T-helper 22 cell (primary cell): Measurements from ENCODE around the gene ZDHHC22.
A peak's percentile ranks its signal among the peaks of the same experiment; 100 is the strongest.
"Not testable (repeated sequence)": the region's sequence is repeated elsewhere in the genome, so short reads cannot be mapped to it uniquely, and the experiment has no call there.

Experiments used
- DNase-seq: peaks from one replicate; pipeline ENCODE4 v3.0.0-alpha.2; 2020; ENCODE audit warnings: low read depth

The ZDHHC22 gene, protein sequence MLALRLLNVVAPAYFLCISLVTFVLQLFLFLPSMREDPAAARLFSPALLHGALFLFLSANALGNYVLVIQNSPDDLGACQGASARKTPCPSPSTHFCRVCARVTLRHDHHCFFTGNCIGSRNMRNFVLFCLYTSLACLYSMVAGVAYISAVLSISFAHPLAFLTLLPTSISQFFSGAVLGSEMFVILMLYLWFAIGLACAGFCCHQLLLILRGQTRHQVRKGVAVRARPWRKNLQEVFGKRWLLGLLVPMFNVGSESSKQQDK

GRCh38 chr14:77141214-77142004 lies at the start of gene ZDHHC22:
TSS of gene ZDHHC22 (minus strand) at chr14:77141791. CDS start at chr14:77139738, 2,053 bp downstream.
- DNase-seq = no peak

GRCh38 chr14:77190977-77191376 lies 49.4 kb upstream of the ZDHHC22 start:
- DNase-seq = no peak

DNA sequence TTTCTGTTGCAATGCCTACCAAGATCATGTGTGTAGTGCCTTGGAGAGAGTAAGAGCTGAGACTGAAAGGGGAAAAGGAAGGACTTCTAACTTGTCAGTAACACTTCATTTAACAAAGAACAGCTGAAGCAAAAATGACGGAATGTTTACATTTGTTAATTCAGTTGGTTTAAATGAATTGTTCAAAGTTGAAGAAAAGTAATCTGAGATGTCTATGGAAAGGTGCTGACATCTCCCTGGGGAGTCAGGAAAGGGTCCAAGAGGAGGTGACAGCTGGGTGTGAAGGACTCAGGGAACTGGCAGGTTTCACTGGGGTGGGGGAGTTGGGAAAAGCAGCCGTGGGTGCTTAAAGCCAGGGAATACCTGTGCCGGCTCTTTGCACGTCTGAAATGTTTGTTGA lies 47.9 kb upstream of the ZDHHC22 start:
- no peak for DNase-seq

DNA sequence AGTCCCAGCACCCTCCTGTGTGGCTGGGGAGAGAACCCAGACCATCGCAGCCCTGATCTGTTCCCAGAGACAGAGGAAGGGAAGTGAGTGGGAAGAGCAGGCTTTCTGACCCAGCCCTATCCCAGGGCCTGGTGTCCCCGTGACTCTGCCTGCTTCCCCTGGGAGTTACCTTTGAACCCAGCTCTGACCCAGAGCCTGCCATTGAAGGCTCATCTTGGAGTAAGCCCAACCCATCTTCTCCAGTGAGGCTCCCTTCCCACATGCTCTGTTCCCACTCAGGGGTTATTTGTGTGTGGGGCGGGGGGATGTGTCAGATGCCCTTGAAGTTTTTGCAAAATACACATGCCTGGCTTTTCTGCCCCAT lies 46.0 kb upstream of the ZDHHC22 start:
- no peak for DNase-seq

DNA sequence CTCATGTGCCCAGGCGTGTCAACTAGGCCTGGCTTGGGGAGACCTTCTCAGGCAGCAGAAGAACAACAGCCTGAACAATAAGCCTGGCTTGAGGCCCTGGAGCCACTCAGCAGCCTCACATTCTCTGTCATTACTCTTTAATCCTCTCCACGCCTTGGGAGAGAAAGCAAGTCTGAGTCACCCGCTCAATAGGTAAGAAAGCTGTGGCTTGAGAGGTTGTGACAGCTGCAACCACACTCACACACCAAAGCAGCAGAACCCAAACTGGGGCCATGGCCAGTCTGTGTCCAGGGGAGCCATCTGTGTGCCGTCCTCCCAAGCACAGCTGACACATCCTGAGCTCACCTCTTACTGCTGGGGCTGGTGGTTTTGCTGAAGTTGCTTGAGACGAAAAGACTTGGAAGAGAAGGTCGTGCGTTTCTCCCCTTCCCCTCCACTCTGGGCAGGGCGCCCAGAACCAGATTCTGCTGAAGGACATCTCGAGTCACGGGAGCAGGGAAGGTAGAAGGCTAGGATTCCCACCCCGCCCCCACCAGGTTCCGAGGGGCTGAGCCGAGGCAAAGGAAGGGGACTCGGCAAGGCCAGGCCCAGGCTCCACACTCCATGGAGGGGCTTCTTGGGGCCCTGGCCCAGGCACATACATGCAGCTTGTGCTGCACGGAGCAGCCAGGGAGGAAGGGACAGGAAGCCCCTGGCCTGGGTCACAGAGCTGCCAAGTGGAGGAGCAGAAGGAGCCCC lies 45.5 kb upstream of the ZDHHC22 start:
- DNase-seq = no peak

GRCh38 chr14:77185093-77185465 lies 43.5 kb upstream of the ZDHHC22 start:
- no peak for DNase-seq

- no peak for DNase-seq
Measured at GRCh38 chr14:77184396-77185092, 43.0 kb upstream of the ZDHHC22 start.

- DNase-seq = no peak
Measured at GRCh38 chr14:77183896-77184295, 42.3 kb upstream of the ZDHHC22 start.

DNA sequence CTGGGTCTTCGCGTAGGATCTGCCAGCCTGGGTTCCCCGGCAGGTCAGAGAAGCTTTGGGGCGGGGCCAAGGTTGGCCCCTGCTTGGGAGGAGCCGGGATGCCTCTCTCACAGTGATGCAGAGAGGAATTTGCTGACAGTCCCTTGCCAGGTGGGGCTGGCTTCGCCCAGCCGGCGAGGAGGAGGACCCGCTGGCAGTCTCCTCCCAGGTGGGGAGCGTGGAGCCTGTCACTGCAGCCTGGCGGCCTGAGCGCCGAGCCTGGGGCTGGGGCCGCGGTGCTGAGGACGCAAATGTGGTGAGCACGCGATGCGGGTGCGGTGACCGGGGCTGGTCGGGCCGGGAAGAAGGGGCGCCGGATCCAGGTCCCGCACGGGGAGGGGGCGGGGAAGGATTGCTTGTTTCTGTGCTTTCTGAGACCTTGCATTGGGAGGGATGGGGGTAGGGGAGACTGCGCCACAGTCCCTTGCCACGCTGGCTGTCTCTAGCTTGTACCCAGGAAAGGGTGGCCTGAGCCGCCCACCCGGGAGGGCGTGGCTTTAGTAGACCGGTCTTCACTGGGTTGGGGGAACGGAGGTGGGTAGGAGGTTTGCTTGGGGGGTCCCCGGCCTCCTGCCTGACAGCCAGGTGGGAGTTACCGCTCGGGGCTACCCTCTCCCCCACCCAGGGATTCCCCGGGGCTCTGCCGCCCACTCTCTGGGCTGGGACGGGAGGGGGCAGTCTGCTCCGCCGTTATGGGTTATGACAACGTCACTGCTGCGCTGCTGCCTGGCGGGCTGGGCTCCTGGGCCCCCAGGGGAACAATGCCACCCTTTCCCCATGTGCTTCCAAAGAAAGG lies 40.2 kb upstream of the ZDHHC22 start, which contains the start of gene TMEM63C:
TMEM63C (plus strand) TSS at position 196 of the 835 bp plus-strand sequence. CDS start 37,016 bp downstream, outside the sequence.
- DNase-seq = peak; percentile 11

- no peak for DNase-seq
Measured at GRCh38 chr14:77180726-77181602, 39.4 kb upstream of the ZDHHC22 start.

GRCh38 chr14:77178656-77179055 lies 37.1 kb upstream of the ZDHHC22 start:
- no peak for DNase-seq

DNA sequence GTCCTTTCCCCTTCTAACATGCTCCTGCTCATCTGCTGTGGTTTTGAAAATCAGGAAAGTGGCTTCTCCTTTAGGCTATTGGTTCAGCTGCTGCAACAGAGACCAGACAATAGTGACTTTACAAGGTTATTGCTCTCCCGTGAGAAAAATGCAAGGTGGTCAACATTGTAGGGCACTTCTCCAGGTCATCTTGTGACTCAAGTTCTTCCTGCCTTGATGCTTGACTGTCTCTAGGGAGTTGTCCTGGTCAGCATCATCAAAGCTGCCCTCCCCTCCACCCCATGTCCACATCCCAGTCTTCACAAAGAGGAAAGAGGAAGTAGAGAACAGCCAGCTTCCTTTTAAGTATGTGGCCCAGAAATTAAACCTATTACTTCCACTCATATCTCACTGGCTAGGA lies 36.1 kb upstream of the ZDHHC22 start:
- DNase-seq = no peak

DNA sequence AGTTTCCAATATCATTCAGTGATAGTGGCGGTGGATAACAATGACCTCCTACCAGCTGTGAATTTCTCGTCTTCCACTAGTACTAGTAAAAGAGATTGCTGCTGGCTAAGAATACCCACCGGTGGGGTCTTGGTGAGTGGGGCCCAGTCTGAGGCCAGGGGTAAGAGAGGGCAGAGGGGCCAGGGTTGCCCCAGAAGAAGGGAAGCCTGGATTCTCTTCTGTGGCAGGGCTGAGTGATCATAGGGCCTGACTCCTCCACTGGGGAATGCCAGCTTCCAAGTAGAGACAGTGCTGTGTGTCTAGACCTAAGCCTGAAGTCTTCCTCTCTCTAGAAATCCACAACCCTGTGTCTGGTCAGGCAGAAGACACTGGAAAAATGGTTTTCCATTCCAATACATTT lies 34.3 kb upstream of the ZDHHC22 start:
- DNase-seq = no peak

DNA sequence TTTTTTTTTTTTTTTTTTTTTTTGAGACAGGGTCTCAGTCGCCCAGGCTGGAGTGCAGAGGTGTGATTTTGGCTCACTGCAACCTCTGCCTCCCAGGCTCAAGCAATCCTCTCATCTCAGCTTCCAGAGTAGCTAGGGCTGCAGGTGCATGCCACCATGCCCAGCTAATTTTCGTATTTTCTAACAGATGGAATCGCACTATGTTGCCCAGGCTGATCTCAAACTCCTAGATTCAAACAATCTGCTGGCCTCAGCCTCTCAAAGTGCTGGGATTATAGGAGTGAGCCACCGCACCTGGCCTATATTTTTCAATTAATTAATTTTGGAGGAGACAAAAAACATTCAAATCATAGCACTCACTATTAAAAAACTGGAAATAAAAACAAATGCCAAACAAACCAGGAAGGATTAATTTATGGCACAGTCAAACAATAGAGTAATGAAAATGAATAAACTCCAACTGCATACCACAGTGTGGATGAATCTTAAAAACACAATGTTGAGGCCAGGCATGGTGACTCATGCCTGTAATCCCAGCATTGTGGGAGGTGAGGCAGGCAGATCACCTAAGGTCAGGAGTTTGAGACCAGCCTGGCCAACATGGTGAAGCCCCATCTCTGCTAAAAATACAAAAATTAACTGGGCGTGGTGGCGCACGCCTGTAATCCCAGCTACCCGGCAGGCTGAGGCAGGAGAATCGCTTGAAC lies 32.5 kb upstream of the ZDHHC22 start:
- DNase-seq = not testable (repeated sequence)

DNA sequence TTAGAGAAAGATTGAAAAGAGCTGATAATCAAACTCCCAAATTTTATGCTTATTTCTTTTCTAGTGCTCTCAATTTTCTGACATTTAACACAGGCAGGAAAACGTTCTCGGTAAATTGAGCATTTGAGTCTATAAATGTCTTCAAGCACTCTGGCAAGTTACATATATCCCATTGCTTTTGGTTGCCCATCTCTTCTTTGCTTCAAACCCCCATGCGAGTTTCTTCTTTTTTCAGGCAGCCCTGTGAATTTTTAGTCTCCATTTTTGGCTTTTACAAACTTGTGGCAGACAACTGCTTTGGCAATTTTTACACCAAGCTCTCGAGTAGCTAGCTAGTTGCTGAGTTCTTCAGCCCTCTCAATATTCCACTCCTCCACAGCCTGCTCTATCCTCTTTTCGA lies 31.3 kb upstream of the ZDHHC22 start:
- DNase-seq = no peak

DNA sequence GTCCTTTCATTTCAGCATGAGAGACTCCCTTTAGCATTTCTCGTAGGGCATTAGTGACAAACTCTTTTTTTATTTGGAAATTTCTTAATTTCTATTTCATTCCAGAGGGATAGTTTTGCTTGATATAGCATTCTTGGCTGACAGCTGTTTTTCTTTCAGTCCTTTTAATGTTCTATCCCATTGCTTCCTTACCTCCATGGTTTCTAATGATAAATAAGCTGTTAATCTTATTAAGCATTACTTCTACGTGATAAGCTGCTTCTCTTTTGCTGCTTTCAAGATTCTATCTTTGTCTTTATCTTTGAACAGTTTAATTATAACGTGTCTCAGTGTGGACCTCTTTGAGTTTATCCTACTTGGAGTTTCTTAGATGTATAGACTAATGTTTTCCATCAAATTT lies 28.5 kb upstream of the ZDHHC22 start:
- no peak for DNase-seq

GRCh38 chr14:77161011-77161410 lies 19.4 kb upstream of the ZDHHC22 start:
- no peak for DNase-seq

DNA sequence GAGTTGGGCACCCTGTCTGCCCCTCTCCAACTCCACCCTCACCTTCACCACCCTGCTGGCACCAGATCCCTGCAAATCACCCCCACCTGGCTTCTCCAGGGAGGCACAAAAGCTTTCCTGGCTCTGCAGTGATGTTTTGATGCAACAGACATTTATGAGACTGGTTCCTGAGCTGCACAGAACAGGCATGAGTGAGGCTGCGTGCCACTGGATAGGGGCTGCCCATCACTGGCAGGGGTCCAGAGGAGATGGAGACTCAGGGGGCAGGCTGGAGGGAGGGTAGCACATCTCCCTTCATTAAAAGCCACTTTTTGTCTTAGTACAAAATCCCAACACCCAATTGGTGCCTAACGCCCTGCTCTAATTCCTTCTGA lies 17.3 kb upstream of the ZDHHC22 start:
- DNase-seq = no peak

GRCh38 chr14:77158175-77158881 lies 16.7 kb upstream of the ZDHHC22 start:
- DNase-seq = no peak
